Liver (tissue), 9 donors: ENCODE measurements around the gene ZFP92. TPM values are rescaled to one million over a fixed set of nuclear protein-coding genes. Genes with fewer than 3 reads are reported as not detected.

Experiments
- DNase-seq: peaks from one replicate; pipeline ENCODE4 v3.0.0-alpha.2; 2017; ENCODE audit warnings: low spot score
- H3K27ac ChIP-seq, 2 donors: one replicate each; pipeline ENCODE4 v1.7.0; 2013; ENCODE audit warnings: inconsistent platforms in 2 of 2, low read length in 2 of 2, control low read depth in 1 of 2, low read depth in 1 of 2, mild to moderate bottlenecking in 1 of 2
- H3K27me3 ChIP-seq, 4 donors: one replicate each; pipeline versions ENCODE4 v1.6.1 to v1.7.0; 2013; ENCODE audit warnings: low read length in 3 of 4, inconsistent platforms in 1 of 4, mild to moderate bottlenecking in 1 of 4, moderate library complexity in 1 of 4; ENCODE audit not compliant: control insufficient read depth in 4 of 4, insufficient read depth in 4 of 4
- H3K36me3 ChIP-seq, 4 donors: one replicate each; pipeline versions ENCODE4 v1.6.1 to v1.7.0; 2013; ENCODE audit warnings: low read length in 3 of 4, mild to moderate bottlenecking in 3 of 4, low read depth in 1 of 4, moderate library complexity in 1 of 4; ENCODE audit not compliant: control insufficient read depth in 4 of 4, insufficient read depth in 3 of 4
- H3K4me1 ChIP-seq, 4 donors: one replicate each; pipeline versions ENCODE4 v1.6.1 to v1.7.0; 2013; ENCODE audit warnings: low read length in 3 of 4, mild to moderate bottlenecking in 3 of 4, moderate library complexity in 1 of 4; ENCODE audit not compliant: control insufficient read depth in 4 of 4, insufficient read depth in 4 of 4
- H3K4me3 ChIP-seq, 3 donors: one replicate each; pipeline versions ENCODE4 v1.6.1 to v1.7.0; 2013; ENCODE audit warnings: low read length in 3 of 3, control low read depth in 1 of 3, low read depth in 1 of 3, mild to moderate bottlenecking in 1 of 3
- H3K9ac ChIP-seq, 2 donors: one replicate each; pipeline ENCODE4 v1.7.0; 2013; ENCODE audit warnings: low read length in 2 of 2, mild to moderate bottlenecking in 2 of 2, moderate library complexity in 2 of 2, control low read depth in 1 of 2, low read depth in 1 of 2
- H3K9me3 ChIP-seq, 4 donors: one replicate each; pipeline versions ENCODE4 v1.6.1 to v1.7.0; 2013; ENCODE audit warnings: low read length in 3 of 4; ENCODE audit not compliant: control insufficient read depth in 4 of 4
- EGR1 ChIP-seq, 2 donors: IDR thresholded peaks; 2 replicates each; pipeline ENCODE4 v1.6.1; 2016 to 2018; ENCODE audit warnings: antibody characterized with exemption in 2 of 2, low read depth in 2 of 2
- FOXA1 ChIP-seq: IDR thresholded peaks from 2 replicates; pipeline ENCODE4 v1.6.1; 2016; ENCODE audit warnings: antibody characterized with exemption
- FOXA2 ChIP-seq: IDR thresholded peaks from 2 replicates; pipeline ENCODE4 v1.6.1; 2016; ENCODE audit warnings: antibody characterized with exemption
- GABPA ChIP-seq, 2 donors: IDR thresholded peaks in 1 of 2; conservative IDR thresholded peaks in 1 of 2; 2 replicates each; pipeline ENCODE4 v1.6.1; 2016; ENCODE audit warnings: antibody characterized with exemption in 2 of 2, mild to moderate bottlenecking in 1 of 2, moderate library complexity in 1 of 2
- HNF4A ChIP-seq, 2 donors: conservative IDR thresholded peaks; 2 replicates each; pipeline ENCODE4 v1.6.1; 2016; ENCODE audit warnings: antibody characterized with exemption in 2 of 2, mild to moderate bottlenecking in 2 of 2
- HNF4G ChIP-seq: IDR thresholded peaks from 2 replicates; pipeline ENCODE4 v1.6.1; 2016; ENCODE audit warnings: antibody characterized with exemption
- JUND ChIP-seq, 2 donors: IDR thresholded peaks; 2 replicates each; pipeline ENCODE4 v1.6.1; 2016; ENCODE audit warnings: antibody characterized with exemption in 2 of 2
- NR2F2 ChIP-seq: IDR thresholded peaks from 2 replicates; pipeline ENCODE4 v1.6.1; 2016; ENCODE audit warnings: antibody characterized with exemption
- RAD21 ChIP-seq, 2 donors: IDR thresholded peaks; 2 replicates each; pipeline ENCODE4 v1.6.1; 2016; ENCODE audit warnings: antibody characterized with exemption in 2 of 2, mild to moderate bottlenecking in 2 of 2
- REST ChIP-seq: IDR thresholded peaks from 2 replicates; pipeline ENCODE4 v1.6.1; 2016; ENCODE audit warnings: antibody characterized with exemption, mild to moderate bottlenecking
- RXRA ChIP-seq, 2 donors: IDR thresholded peaks; 2 replicates each; pipeline ENCODE4 v1.6.1; 2017 to 2018; ENCODE audit warnings: antibody characterized with exemption in 2 of 2, mild to moderate bottlenecking in 1 of 2
- SP1 ChIP-seq: IDR thresholded peaks from 2 replicates; pipeline ENCODE4 v1.6.1; 2018; ENCODE audit warnings: antibody characterized with exemption, mild to moderate bottlenecking
- TAF1 ChIP-seq: conservative IDR thresholded peaks from 2 replicates; pipeline ENCODE4 v1.6.1; 2016; ENCODE audit warnings: antibody characterized with exemption, mild to moderate bottlenecking
- YY1 ChIP-seq: IDR thresholded peaks from 2 replicates; pipeline ENCODE4 v1.6.1; 2016; ENCODE audit warnings: antibody characterized with exemption, mild to moderate bottlenecking
- ZBTB33 ChIP-seq: IDR thresholded peaks from 2 replicates; pipeline ENCODE4 v1.6.1; 2016; ENCODE audit warnings: antibody characterized with exemption
- WGBS: extraction: QIAGEN DNeasy Blood & Tissue Kit; methylation state at CpG from one replicate; pipeline ENCODE4 v1.1.7; 2013; 5-methylcytosine and 5-hydroxymethylcytosine counted together
- polyA plus RNA-seq, 2 donors: library from polyadenylated mRNA; stranded (reverse) in 1 of 2; unstranded in 1 of 2; fragments of 200-250 nt in 1 of 2; fragments of >200 nt in 1 of 2; fragmentation: Nextera tagmentation in 1 of 2; extraction: Ambion mirVana in 1 of 2; gene quantifications; one replicate each; pipeline versions ENCODE4 v1.2.1 to v1.2.3, GENCODE V29; 2013 to 2015
- total RNA-seq, 2 donors: library from RNA; depleted of rRNA; stranded (reverse); fragments of >200 nt; gene quantifications; one replicate each; pipeline ENCODE4 v1.2.3, GENCODE V29; 2014
- TF ChIP-seq, protein P1 (sequence below): fragments of 150-350 bp; IDR thresholded peaks from 2 replicates; pipeline ENCODE4 v1.5.1; 2017; ENCODE audit warnings: improper control_type of control experiment, low read depth, low read length; ENCODE audit not compliant: missing input control
- TF ChIP-seq, protein P2 (sequence below): IDR thresholded peaks from 2 replicates; pipeline ENCODE4 v1.6.1; 2016; ENCODE audit warnings: antibody characterized with exemption
- TF ChIP-seq, protein P3 (sequence below): IDR thresholded peaks from 2 replicates; pipeline ENCODE4 v1.6.1; 2016; ENCODE audit warnings: antibody characterized with exemption
- donor health status: healthy.
- donor health status: healthy.
- donor health status: healthy.
- donor health status: healthy.
- donor health status: healthy.

Gene ZFP92
- total and polyA plus RNA-seq, 4 donors = 0.24 to 1.3 (median 0.44) TPM

GRCh38 chrX:153396320-153397195 is 14.7 kb upstream of the ZFP92 start:
- H3K9me3 ChIP-seq = peaks cover 0 to 2% (median 0%) of the 10 kb centered on the region in 4 donors
- no peak overlapping the region for H3K9ac ChIP-seq
- H3K27me3 ChIP-seq = no peaks in the 10 kb centered on the region
- no peak overlapping the region for H3K27ac ChIP-seq
- no peaks in the 10 kb centered on the region for H3K4me1 ChIP-seq
- 91% methylated on average over 26 of the region's 26 CpGs for WGBS
- no peak for TF ChIP-seq JUND (IDR thresholded peaks at IDR 0.05)
- no peak for TF ChIP-seq NR2F2
- TF ChIP-seq RAD21 (IDR thresholded peaks at IDR 0.05) = no peak
- TF ChIP-seq ZBTB33 = no peak
- TF ChIP-seq, protein P1, sequence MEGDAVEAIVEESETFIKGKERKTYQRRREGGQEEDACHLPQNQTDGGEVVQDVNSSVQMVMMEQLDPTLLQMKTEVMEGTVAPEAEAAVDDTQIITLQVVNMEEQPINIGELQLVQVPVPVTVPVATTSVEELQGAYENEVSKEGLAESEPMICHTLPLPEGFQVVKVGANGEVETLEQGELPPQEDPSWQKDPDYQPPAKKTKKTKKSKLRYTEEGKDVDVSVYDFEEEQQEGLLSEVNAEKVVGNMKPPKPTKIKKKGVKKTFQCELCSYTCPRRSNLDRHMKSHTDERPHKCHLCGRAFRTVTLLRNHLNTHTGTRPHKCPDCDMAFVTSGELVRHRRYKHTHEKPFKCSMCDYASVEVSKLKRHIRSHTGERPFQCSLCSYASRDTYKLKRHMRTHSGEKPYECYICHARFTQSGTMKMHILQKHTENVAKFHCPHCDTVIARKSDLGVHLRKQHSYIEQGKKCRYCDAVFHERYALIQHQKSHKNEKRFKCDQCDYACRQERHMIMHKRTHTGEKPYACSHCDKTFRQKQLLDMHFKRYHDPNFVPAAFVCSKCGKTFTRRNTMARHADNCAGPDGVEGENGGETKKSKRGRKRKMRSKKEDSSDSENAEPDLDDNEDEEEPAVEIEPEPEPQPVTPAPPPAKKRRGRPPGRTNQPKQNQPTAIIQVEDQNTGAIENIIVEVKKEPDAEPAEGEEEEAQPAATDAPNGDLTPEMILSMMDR = no peak
- no peak for TF ChIP-seq TAF1
- TF ChIP-seq, protein P2, sequence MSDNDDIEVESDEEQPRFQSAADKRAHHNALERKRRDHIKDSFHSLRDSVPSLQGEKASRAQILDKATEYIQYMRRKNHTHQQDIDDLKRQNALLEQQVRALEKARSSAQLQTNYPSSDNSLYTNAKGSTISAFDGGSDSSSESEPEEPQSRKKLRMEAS = no peak
- TF ChIP-seq, protein P3, sequence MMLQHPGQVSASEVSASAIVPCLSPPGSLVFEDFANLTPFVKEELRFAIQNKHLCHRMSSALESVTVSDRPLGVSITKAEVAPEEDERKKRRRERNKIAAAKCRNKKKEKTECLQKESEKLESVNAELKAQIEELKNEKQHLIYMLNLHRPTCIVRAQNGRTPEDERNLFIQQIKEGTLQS = no peak
- TF ChIP-seq SP1 = no peak
- no peak for TF ChIP-seq EGR1 (IDR thresholded peaks at IDR 0.05; ENCODE audit: low read depth in 2 of 2)
- TF ChIP-seq YY1 = no peak
- no peak for TF ChIP-seq REST
- TF ChIP-seq RXRA (IDR thresholded peaks at IDR 0.05) = no peak
- no peak for TF ChIP-seq FOXA1
- TF ChIP-seq HNF4G = no peak
- TF ChIP-seq FOXA2 = no peak
- TF ChIP-seq GABPA (IDR thresholded peaks at IDR 0.05 in 1 of 2, conservative IDR thresholded peaks at IDR 0.05 in 1 of 2) = no peak
- TF ChIP-seq HNF4A (conservative IDR thresholded peaks at IDR 0.05) = no peak
- no peak for DNase-seq
- no peak overlapping the region for H3K4me3 ChIP-seq
- no peaks in the 10 kb centered on the region for H3K36me3 ChIP-seq
